H9 (cell line): ENCODE data around the gene LYSMD4. TPM values are rescaled to one million over a fixed set of nuclear protein-coding genes. Genes with fewer than 3 reads are reported as not detected.

Source experiments
- DNase-seq: peaks from one replicate; pipeline ENCODE4 v3.0.0-alpha.2; 2017
- H2AFZ ChIP-seq: one replicate; pipeline ENCODE4 v1.6.1; 2013; ENCODE audit warnings: mild to moderate bottlenecking, low read length, control low read depth, moderate library complexity
- H2AK5ac ChIP-seq: 2 replicates; pipeline ENCODE4 v1.6.1; 2013; ENCODE audit warnings: low read length, control low read depth, mixed read lengths; ENCODE audit not compliant: insufficient read length
- H2BK120ac ChIP-seq: one replicate; pipeline ENCODE4 v1.6.1; 2013; ENCODE audit warnings: low read depth, mild to moderate bottlenecking, low read length, control low read depth, inconsistent platforms; ENCODE audit not compliant: poor library complexity, severe bottlenecking
- H2BK12ac ChIP-seq: 2 replicates; pipeline ENCODE4 v1.6.1; 2013; ENCODE audit warnings: low read length, control low read depth, mixed read lengths, low read depth; ENCODE audit not compliant: insufficient read length
- H2BK15ac ChIP-seq: 2 replicates; pipeline ENCODE4 v1.6.1; 2013; ENCODE audit warnings: low read depth, low read length, control low read depth
- H2BK20ac ChIP-seq: one replicate; pipeline ENCODE4 v1.6.1; 2013; ENCODE audit warnings: low read depth, mild to moderate bottlenecking, low read length, control low read depth, inconsistent platforms; ENCODE audit not compliant: poor library complexity, severe bottlenecking
- H2BK5ac ChIP-seq: 2 replicates; pipeline ENCODE4 v1.6.1; 2013; ENCODE audit warnings: low read length, control low read depth, mixed read lengths; ENCODE audit not compliant: insufficient read length
- H3K14ac ChIP-seq: 2 replicates; pipeline ENCODE4 v1.6.1; 2013; ENCODE audit warnings: low read length, control low read depth; ENCODE audit not compliant: insufficient read depth
- H3K18ac ChIP-seq: 2 replicates; pipeline ENCODE4 v1.6.1; 2013; ENCODE audit warnings: low read depth, mild to moderate bottlenecking, mixed read lengths, low read length, control low read depth; ENCODE audit not compliant: insufficient read length
- H3K23ac ChIP-seq: 2 replicates; pipeline ENCODE4 v1.6.1; 2013; ENCODE audit warnings: low read length, control low read depth, mixed read lengths, low read depth; ENCODE audit not compliant: insufficient read length
- H3K23me2 ChIP-seq: 2 replicates; pipeline ENCODE4 v1.6.1; 2013; ENCODE audit warnings: low read depth, mild to moderate bottlenecking, mixed read lengths, low read length, control low read depth; ENCODE audit not compliant: insufficient read length, poor library complexity, severe bottlenecking
- H3K27ac ChIP-seq: 2 replicates; pipeline ENCODE4 v1.5.1; 2013; ENCODE audit warnings: low read length, control low read depth, mixed read lengths, low read depth; ENCODE audit not compliant: insufficient read length
- H3K27me3 ChIP-seq: 2 replicates; pipeline ENCODE4 v1.6.1; 2013; ENCODE audit warnings: low read length, control low read depth, inconsistent platforms; ENCODE audit not compliant: insufficient read depth
- H3K4ac ChIP-seq: 2 replicates; pipeline ENCODE4 v1.6.1; 2013; ENCODE audit warnings: low read depth, mild to moderate bottlenecking, control low read depth, inconsistent platforms, low read length, moderate library complexity
- H3K4me1 ChIP-seq: 2 replicates; pipeline ENCODE4 v1.6.1; 2013; ENCODE audit warnings: low read length, control low read depth, inconsistent platforms; ENCODE audit not compliant: insufficient read depth
- H3K4me2 ChIP-seq: 2 replicates; pipeline ENCODE4 v1.6.1; 2013; ENCODE audit warnings: low read length, control low read depth, mixed read lengths; ENCODE audit not compliant: insufficient read length, insufficient read depth
- H3K56ac ChIP-seq: 2 replicates; pipeline ENCODE4 v1.6.1; 2013; ENCODE audit warnings: low read depth, mild to moderate bottlenecking, mixed read lengths, low read length, control low read depth; ENCODE audit not compliant: insufficient read length
- H3K79me1 ChIP-seq: 2 replicates; pipeline ENCODE4 v1.6.1; 2013; ENCODE audit warnings: low read depth, mild to moderate bottlenecking, moderate library complexity, low read length, control low read depth, inconsistent platforms; ENCODE audit not compliant: insufficient read depth, poor library complexity, severe bottlenecking
- H3K79me2 ChIP-seq: 2 replicates; pipeline ENCODE4 v1.6.1; 2013; ENCODE audit warnings: low read length, control low read depth, inconsistent platforms; ENCODE audit not compliant: insufficient read depth
- H3K9ac ChIP-seq: 2 replicates; pipeline ENCODE4 v1.6.1; 2013; ENCODE audit warnings: low read length, control low read depth, mixed read lengths; ENCODE audit not compliant: insufficient read length; ENCODE audit errors: extremely low read depth
- H3K9me3 ChIP-seq: one replicate; pipeline ENCODE4 v1.6.1; 2013; ENCODE audit warnings: low read depth, low read length, inconsistent platforms; ENCODE audit not compliant: control insufficient read depth
- H3T11ph ChIP-seq: one replicate; pipeline ENCODE4 v1.6.1; 2013; ENCODE audit warnings: mild to moderate bottlenecking, low read length, control low read depth, inconsistent platforms
- H4K20me1 ChIP-seq: one replicate; pipeline ENCODE4 v1.6.1; 2013; ENCODE audit not compliant: control insufficient read depth, insufficient read length, insufficient read depth
- H4K5ac ChIP-seq: 2 replicates; pipeline ENCODE4 v1.6.1; 2013; ENCODE audit warnings: low read depth, mild to moderate bottlenecking, mixed read lengths, low read length, control low read depth; ENCODE audit not compliant: insufficient read length
- H4K8ac ChIP-seq: replicated peaks from 2 replicates; pipeline ENCODE4 v1.6.1; 2013; ENCODE audit warnings: low read length, control low read depth, mixed read lengths, low read depth; ENCODE audit not compliant: insufficient read length
- H4K91ac ChIP-seq: 2 replicates; pipeline ENCODE4 v1.6.1; 2013; ENCODE audit warnings: low read depth, mild to moderate bottlenecking, moderate library complexity, mixed read lengths, low read length, control low read depth; ENCODE audit not compliant: insufficient read length
- H3K27ac Mint-ChIP-seq, 3 experiments: 2 replicates in 2 of 3; 3 replicates in 1 of 3; pipeline ENCODE4 v1.8.0; 2020 to 2021; ENCODE audit warnings: mixed read lengths in 3 of 3, mild to moderate bottlenecking in 1 of 3, moderate library complexity in 1 of 3
- H3K27me3 Mint-ChIP-seq: 2 replicates; pipeline ENCODE4 v1.8.0; 2021; ENCODE audit warnings: low read depth, mild to moderate bottlenecking, moderate library complexity, mixed read lengths
- H3K36me3 Mint-ChIP-seq, 3 experiments: 2 replicates in 2 of 3; 3 replicates in 1 of 3; pipeline ENCODE4 v1.8.0; 2020 to 2021; ENCODE audit warnings: low read depth in 3 of 3, mixed read lengths in 3 of 3; ENCODE audit not compliant: insufficient read depth in 1 of 3
- H3K4me1 Mint-ChIP-seq, 2 experiments: 2 replicates each; pipeline ENCODE4 v1.8.0; 2020; ENCODE audit warnings: mixed read lengths in 2 of 2
- H3K4me3 Mint-ChIP-seq, 2 experiments: 2 replicates in 1 of 2; 3 replicates in 1 of 2; pipeline ENCODE4 v1.8.0; 2020 to 2021; ENCODE audit warnings: mild to moderate bottlenecking in 2 of 2, mixed read lengths in 2 of 2, moderate library complexity in 1 of 2
- H3K9me3 Mint-ChIP-seq, 2 experiments: 2 replicates in 1 of 2; 3 replicates in 1 of 2; pipeline ENCODE4 v1.8.0; 2020; ENCODE audit warnings: mild to moderate bottlenecking in 2 of 2, mixed read lengths in 2 of 2, moderate library complexity in 1 of 2
- CTCF ChIP-seq: fragments of 200-600 bp; sonication (generic); conservative IDR thresholded peaks from 3 replicates; pipeline ENCODE4 v1.8.0; 2021; ENCODE audit warnings: antibody characterized with exemption, mild to moderate bottlenecking
- WGBS: extraction: QIAGEN DNeasy Blood & Tissue Kit; methylation state at CpG from one replicate; pipeline ENCODE4 v1.1.7; 2013; ENCODE audit warnings: missing lambda C conversion rate, low lambda C conversion rate, mixed read lengths; ENCODE audit not compliant: insufficient read length; ENCODE audit errors: extremely low coverage; 5-methylcytosine and 5-hydroxymethylcytosine counted together
- total RNA-seq: library from RNA; stranded (reverse); gene quantifications from 2 replicates; pipeline ENCODE4 v1.2.1, GENCODE V29; 2021

Gene LYSMD4
- total RNA-seq, 1 experiment from 2014 or later, result 10.0 TPM

GRCh38 chr15:99706557-99707303 is 26.5 kb downstream of the LYSMD4 start:
- Histone ChIP-seq H3K9ac (no peak overlapping the region), H2BK120ac (no peak overlapping the region), H2BK5ac (no peak overlapping the region), H2AK5ac (no peak overlapping the region), H3K56ac (no peak overlapping the region), H2BK20ac (no peak overlapping the region), H3K27me3 (no peaks in the 10 kb centered on the region), H4K5ac (peak overlapping the region; percentile 54), H3K79me1 (no peaks in the 10 kb centered on the region), H3K14ac (no peak overlapping the region), H3K27ac (no peak overlapping the region), H3T11ph (no peak overlapping the region), H2AFZ (no peak overlapping the region), H4K20me1 (no peaks in the 10 kb centered on the region), H3K23me2 (no peaks in the 10 kb centered on the region), H3K23ac (no peak overlapping the region), H3K79me2 (no peaks in the 10 kb centered on the region), H4K91ac (no peak overlapping the region), H3K4me2 (no peak overlapping the region), H3K4ac (no peak overlapping the region), H3K18ac (peak overlapping the region; percentile 32), H2BK12ac (no peak overlapping the region), H2BK15ac (no peak overlapping the region), H4K8ac (no peak overlapping the region), H3K9me3 (no peaks in the 10 kb centered on the region), H3K4me1 (no peaks in the 10 kb centered on the region)
- no peak for TF ChIP-seq CTCF
- H3K4me1 Mint-ChIP-seq, result peaks cover 7 to 10% of the 10 kb centered on the region in 2 experiments; a peak in 3 of 4 replicates
- no peaks in the 10 kb centered on the region for H3K9me3 Mint-ChIP-seq
- H3K27ac Mint-ChIP-seq, result peak overlapping the region in 1 of 3 experiments; percentile 48; a peak in 1 of 7 replicates
- peaks cover 3 to 18% (median 9%) of the 10 kb centered on the region in 3 experiments; a peak in 5 of 7 replicates for H3K36me3 Mint-ChIP-seq
- no CpG with 5 or more reads among the region's 10 CpGs for whole genome bisulfite sequencing
- no peak for DNase-seq
- no peak overlapping the region for H3K4me3 Mint-ChIP-seq
- no peaks in the 10 kb centered on the region for H3K27me3 Mint-ChIP-seq
